RCC 7860 (cell line): Measurements from ENCODE around the gene SDK1.
"Not testable (repeated sequence)": the region's sequence is repeated elsewhere in the genome, so short reads cannot be mapped to it uniquely, and the experiment has no call there.

Source experiments
- DNase-seq: peaks from one replicate; pipeline ENCODE4 v3.0.0-alpha.2; 2015; ENCODE audit warnings: low spot score
- FAIRE-seq: peaks from 2 replicates; lab custom pipeline; 2012; peaks lifted over from hg19 to GRCh38; lab: Jason Lieb, UNC

Gene SDK1

GRCh38 chr7:3928727-3929515 is 627.9 kb downstream of the SDK1 start:
- FAIRE-seq = no peak

GRCh38 chr7:3931843-3932242 is 630.8 kb downstream of the SDK1 start:
- DNase-seq (no peak), FAIRE-seq (no peak)

More at GRCh38 chr7:3928727-3929515, 627.9 kb downstream of the SDK1 start:
- no peak for DNase-seq

GRCh38 chr7:3937146-3937545 is 636.1 kb downstream of the SDK1 start:
- DNase-seq (no peak), FAIRE-seq (no peak)

GRCh38 chr7:3937605-3938004 is 636.6 kb downstream of the SDK1 start:
- DNase-seq (no peak), FAIRE-seq (no peak)

- FAIRE-seq = not testable (repeated sequence)
Measured at GRCh38 chr7:3941706-3942105, 640.7 kb downstream of the SDK1 start.

GRCh38 chr7:3942276-3942675 is 641.2 kb downstream of the SDK1 start:
- FAIRE-seq (no peak), DNase-seq (no peak)

More at GRCh38 chr7:3941706-3942105, 640.7 kb downstream of the SDK1 start:
- DNase-seq = not testable (repeated sequence)

- DNase-seq (no peak), FAIRE-seq (no peak)
Measured at GRCh38 chr7:3942816-3943745, 642.0 kb downstream of the SDK1 start.

- no peak for FAIRE-seq
- no peak for DNase-seq
Measured at GRCh38 chr7:3943779-3944520, 642.9 kb downstream of the SDK1 start.

- DNase-seq (no peak), FAIRE-seq (no peak)
Measured at GRCh38 chr7:3949242-3949640, 648.2 kb downstream of the SDK1 start.

GRCh38 chr7:3950249-3950648 is 649.2 kb downstream of the SDK1 start:
- DNase-seq (no peak), FAIRE-seq (no peak)

GRCh38 chr7:3951316-3952055 is 650.4 kb downstream of the SDK1 start:
- FAIRE-seq (no peak), DNase-seq (no peak)

- DNase-seq (no peak), FAIRE-seq (no peak)
Measured at GRCh38 chr7:3953133-3953532, 652.1 kb downstream of the SDK1 start.

GRCh38 chr7:3953946-3954345 is 652.9 kb downstream of the SDK1 start:
- no peak for FAIRE-seq
- no peak for DNase-seq

- DNase-seq = no peak
- no peak for FAIRE-seq
Measured at GRCh38 chr7:3955026-3955425, 654.0 kb downstream of the SDK1 start.

- FAIRE-seq (peak; percentile 95), DNase-seq (peak; percentile 88)
Measured at GRCh38 chr7:3955751-3956696, 655.0 kb downstream of the SDK1 start.

GRCh38 chr7:3956949-3957348 is 655.9 kb downstream of the SDK1 start:
- no peak for DNase-seq
- FAIRE-seq = no peak

GRCh38 chr7:3957472-3958108 is 656.5 kb downstream of the SDK1 start:
- DNase-seq (peak; percentile 9), FAIRE-seq (no peak)

GRCh38 chr7:3958109-3958483 is 657.0 kb downstream of the SDK1 start:
- FAIRE-seq = no peak

GRCh38 chr7:3959364-3959763 is 658.3 kb downstream of the SDK1 start:
- FAIRE-seq = no peak

More at GRCh38 chr7:3958109-3958483, 657.0 kb downstream of the SDK1 start:
- DNase-seq = no peak

More at GRCh38 chr7:3959364-3959763, 658.3 kb downstream of the SDK1 start:
- no peak for DNase-seq
